Peyer's patch (tissue), 4 donors: ENCODE data around the gene GUF1.

Experiments used
- POLR2A ChIP-seq, 2 donors: fragments of 450-650 bp; IDR thresholded peaks; one replicate each; pipeline ENCODE4 v1.5.1; 2017; ENCODE audit warnings: antibody characterized with exemption in 2 of 2, mild to moderate bottlenecking in 2 of 2, moderate library complexity in 2 of 2
- TF ChIP-seq, protein P1 (sequence below), 6 experiments: fragments of 450-650 bp in 4 of 6; fragments of 200-600 bp in 2 of 6; sonication (generic) in 1 of 6; IDR thresholded peaks; one replicate each; pipeline ENCODE4 v1.5.1; 2017 to 2019; ENCODE audit warnings: antibody characterized with exemption in 6 of 6, mild to moderate bottlenecking in 3 of 6, moderate library complexity in 1 of 6

DNA sequence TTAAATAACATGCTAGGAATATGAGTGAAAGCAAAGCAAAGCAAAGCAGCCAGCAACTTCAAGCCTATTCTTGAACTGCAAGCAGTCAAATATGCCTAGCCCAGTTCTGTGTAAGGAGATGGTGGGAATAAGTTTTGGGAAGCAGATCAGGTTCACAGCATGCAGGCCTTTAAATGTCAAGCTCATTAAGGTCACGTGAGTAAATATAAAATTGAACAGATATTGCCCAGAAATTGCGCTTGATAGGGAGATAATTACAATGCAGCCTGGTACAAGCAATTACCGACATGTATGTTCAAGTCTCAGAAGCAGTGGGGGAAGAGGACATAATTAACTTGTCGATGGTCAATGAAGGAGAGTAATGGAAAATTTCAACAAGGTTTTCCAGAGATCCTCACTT, 42.2 kb downstream of the GUF1 start:
- no peak for TF ChIP-seq POLR2A (IDR thresholded peaks at IDR 0.05)
- TF ChIP-seq, protein P1, sequence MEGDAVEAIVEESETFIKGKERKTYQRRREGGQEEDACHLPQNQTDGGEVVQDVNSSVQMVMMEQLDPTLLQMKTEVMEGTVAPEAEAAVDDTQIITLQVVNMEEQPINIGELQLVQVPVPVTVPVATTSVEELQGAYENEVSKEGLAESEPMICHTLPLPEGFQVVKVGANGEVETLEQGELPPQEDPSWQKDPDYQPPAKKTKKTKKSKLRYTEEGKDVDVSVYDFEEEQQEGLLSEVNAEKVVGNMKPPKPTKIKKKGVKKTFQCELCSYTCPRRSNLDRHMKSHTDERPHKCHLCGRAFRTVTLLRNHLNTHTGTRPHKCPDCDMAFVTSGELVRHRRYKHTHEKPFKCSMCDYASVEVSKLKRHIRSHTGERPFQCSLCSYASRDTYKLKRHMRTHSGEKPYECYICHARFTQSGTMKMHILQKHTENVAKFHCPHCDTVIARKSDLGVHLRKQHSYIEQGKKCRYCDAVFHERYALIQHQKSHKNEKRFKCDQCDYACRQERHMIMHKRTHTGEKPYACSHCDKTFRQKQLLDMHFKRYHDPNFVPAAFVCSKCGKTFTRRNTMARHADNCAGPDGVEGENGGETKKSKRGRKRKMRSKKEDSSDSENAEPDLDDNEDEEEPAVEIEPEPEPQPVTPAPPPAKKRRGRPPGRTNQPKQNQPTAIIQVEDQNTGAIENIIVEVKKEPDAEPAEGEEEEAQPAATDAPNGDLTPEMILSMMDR (IDR thresholded peaks at IDR 0.05) = no peak
